ENCODE data around the gene EP400. TPM values are rescaled to one million over a fixed set of nuclear protein-coding genes. Genes with fewer than 3 reads are reported as not detected.

Gene EP400
- total and polyA plus RNA-seq, 2 of the 4 experiments (the other 2 are of a cell fraction) = 4.3 to 11.4 TPM

- ChIA-PET POLR2A (ENCODE audit: unreplicated experiment) (no interaction called here), CTCF (no interaction called here)
- Histone ChIP-seq H3K4me1 (ENCODE audit: control insufficient read depth, insufficient read depth, low read length) (peaks cover 5% of the 10 kb centered on the region), H2BK15ac (ENCODE audit: low read depth, low read length) (no peak overlapping the region), H4K5ac (ENCODE audit: low read depth, low read length) (no peak overlapping the region), H2AK9ac (replicated peaks; ENCODE audit: low read depth, low read length, poor library complexity) (no peak overlapping the region), H2BK20ac (ENCODE audit: low read depth, low read length) (no peak overlapping the region), H3K4ac (ENCODE audit: low read depth, low read length) (no peak overlapping the region), H3K56ac (ENCODE audit: extremely low read depth, insufficient read depth, low read length) (no peak overlapping the region), H4K8ac (ENCODE audit: low read depth in 2 of 2, low read length in 2 of 2) (no peak overlapping the region), H3K36me3 (ENCODE audit: control insufficient read depth, insufficient read depth, low read length) (peaks cover 73% of the 10 kb centered on the region), H3K9me3 (ENCODE audit: control insufficient read depth, insufficient read depth, low read length) (no peaks in the 10 kb centered on the region), H3K14ac (replicated peaks; ENCODE audit: low read depth, low read length) (no peak overlapping the region), H3K79me1 (ENCODE audit: low read depth in 1 of 2, low read length in 2 of 2) (peaks cover 0 to 27% of the 10 kb centered on the region in 2 experiments; a peak in 2 of 4 replicates), H2AK5ac (ENCODE audit: low read depth, low read length) (no peak overlapping the region), H3K4me2 (ENCODE audit: low read depth, low read length) (no peak overlapping the region), H3K9me1 (ENCODE audit: insufficient read depth, low read length) (peaks cover 19% of the 10 kb centered on the region), H3K27me3 (ENCODE audit: control insufficient read depth, insufficient read depth, low read length) (no peaks in the 10 kb centered on the region), H3K9ac (ENCODE audit: low read depth, low read length) (no peak overlapping the region), H2BK120ac (ENCODE audit: low read depth, low read length) (no peak overlapping the region), H3K4me3 (ENCODE audit: insufficient read depth, low read depth, low read length) (no peak overlapping the region), H3K18ac (ENCODE audit: low read depth, low read length) (no peak overlapping the region), H2BK5ac (ENCODE audit: low read depth, low read length, poor library complexity, severe bottlenecking) (no peak overlapping the region), H3K27ac (ENCODE audit: insufficient read depth, low read length) (no peak overlapping the region), H3K23ac (ENCODE audit: low read depth, low read length) (no peak overlapping the region), H4K91ac (ENCODE audit: insufficient read depth, low read depth, low read length) (no peak overlapping the region), H4K20me1 (ENCODE audit: insufficient read depth, low read length) (peaks cover 6% of the 10 kb centered on the region; the same call in 1 of the 2 replicates), H2AFZ (replicated peaks; ENCODE audit: low read length, poor library complexity) (no peak overlapping the region)
- intact Hi-C loops (cut with micrococcal nuclease) = no loop called here
- dilution Hi-C loops (cut with HindIII; ENCODE audit: low sequenced_read_pairs, unreplicated experiment) = no loop called here
- 96% methylated on average over 8 of the region's 21 CpGs; no CpG with 5 or more reads in 1 of the 2 experiments for WGBS, 2 experiments (ENCODE audit: extremely low coverage in 2 of 2, insufficient read length in 1 of 2)
- in situ Hi-C loops (cut with MboI; ENCODE audit: low sequenced_read_pairs) = no loop called here
- DNase-seq = no peak
- no peak for ATAC-seq (ENCODE audit: low read depth)
- BruUV-seq (replicated peaks) = no TSS peak
- TF ChIP-seq POLR2A (IDR thresholded peaks at IDR 0.05; ENCODE audit: low read depth, low read length) = no peak
- no peak for TF ChIP-seq MAFK (IDR thresholded peaks at IDR 0.05; ENCODE audit: low read depth, low read length)
- no peak for TF ChIP-seq ELK1 (IDR thresholded peaks at IDR 0.05; ENCODE audit: borderline replicate concordance, low read depth, low read length)
- TF ChIP-seq MAZ (IDR thresholded peaks at IDR 0.05; ENCODE audit: borderline replicate concordance, low read depth, low read length) = no peak
- no peak for TF ChIP-seq USF2 (IDR thresholded peaks at IDR 0.05; ENCODE audit: low read depth, low read length)
- TF ChIP-seq CEBPB (IDR thresholded peaks at IDR 0.05; ENCODE audit: low read depth, low read length) = no peak
- no peak for TF ChIP-seq RAD21 (IDR thresholded peaks at IDR 0.05; ENCODE audit: low read length)
- no peak for TF ChIP-seq SMC3 (IDR thresholded peaks at IDR 0.05; ENCODE audit: low read depth, low read length)
- TF ChIP-seq CTCF (conservative IDR thresholded peaks at IDR 0.05; ENCODE audit: low read depth, low read length) = no peak
- no peak for TF ChIP-seq RCOR1 (IDR thresholded peaks at IDR 0.05; ENCODE audit: insufficient replicate concordance, low read length)
Measured at GRCh38 chr12:132015686-132016430, 66.1 kb downstream of the EP400 start.
